GM21825 (cell line): ENCODE results near the gene GBF1.
"Not testable (repeated sequence)": the region's sequence is repeated elsewhere in the genome, so short reads cannot be mapped to it uniquely, and the experiment has no call there.

ENCODE experiments used
- ATAC-seq: cut with Tn5 transposase; IDR thresholded peaks from one replicate; pipeline ENCODE4 v1.9.1; 2021; ENCODE audit warnings: mild to moderate bottlenecking, moderate library complexity; ENCODE audit not compliant: unreplicated experiment

GBF1 gene

GRCh38 chr10:102230861-102231356 lies 14.4 kb upstream of the GBF1 start:
- no peak for ATAC-seq

- ATAC-seq, result no peak
Measured at GRCh38 chr10:102231357-102232318, 13.7 kb upstream of the GBF1 start.

GRCh38 chr10:102233997-102234396 lies 11.3 kb upstream of the GBF1 start:
- no peak for ATAC-seq

- ATAC-seq, result no peak
Measured at GRCh38 chr10:102234888-102235597, 10.3 kb upstream of the GBF1 start.

- no peak for ATAC-seq
Measured at GRCh38 chr10:102235598-102235920, 9.8 kb upstream of the GBF1 start.

GRCh38 chr10:102236006-102236405 lies 9.3 kb upstream of the GBF1 start:
- no peak for ATAC-seq

- ATAC-seq, result no peak
Measured at GRCh38 chr10:102237711-102238252, 7.5 kb upstream of the GBF1 start.

GRCh38 chr10:102240467-102241031 lies 4.8 kb upstream of the GBF1 start:
- ATAC-seq, result no peak

- no peak for ATAC-seq
Measured at GRCh38 chr10:102241032-102241443, 4.3 kb upstream of the GBF1 start.

GRCh38 chr10:102241444-102242117 lies 3.8 kb upstream of the GBF1 start, which contains the start of gene PITX3:
TSS of gene PITX3 (minus strand) at chr10:102241512. CDS start at chr10:102232080, 9,432 bp downstream.
- ATAC-seq, result peak; percentile 45

- ATAC-seq, result no peak
Measured at GRCh38 chr10:102242118-102242485, 3.2 kb upstream of the GBF1 start.

- ATAC-seq, result no peak
Measured at GRCh38 chr10:102243309-102243708, 2.0 kb upstream of the GBF1 start.

- ATAC-seq, result no peak
Measured at GRCh38 chr10:102245932-102246251, 560 bp downstream of the GBF1 start.

GRCh38 chr10:102246261-102246660 lies 929 bp downstream of the GBF1 start:
- ATAC-seq, result no peak

- ATAC-seq, result no peak
Measured at GRCh38 chr10:102247734-102248133, 2.4 kb downstream of the GBF1 start.

GRCh38 chr10:102252508-102252907 lies 7.2 kb downstream of the GBF1 start:
- ATAC-seq, result not testable (repeated sequence)

GRCh38 chr10:102254426-102254825 lies 9.1 kb downstream of the GBF1 start:
- ATAC-seq, result no peak

- ATAC-seq, result no peak
Measured at GRCh38 chr10:102255404-102255803, 10.1 kb downstream of the GBF1 start.

- ATAC-seq, result no peak
Measured at GRCh38 chr10:102261196-102261595, 15.9 kb downstream of the GBF1 start.

GRCh38 chr10:102261842-102262241 lies 16.5 kb downstream of the GBF1 start:
- ATAC-seq, result no peak
